AG04450 (cell line): Measurements from ENCODE around the gene PEX11G. TPM values are rescaled to one million over a fixed set of nuclear protein-coding genes. Genes with fewer than 3 reads are reported as not detected.
A peak's percentile ranks its signal among the peaks of the same experiment; 100 is the strongest.

ENCODE experiments used
- CTCF ChIA-PET: fragments of 300-600, 350-600 bp; formaldehyde crosslinking; extraction: SDS; loops from one replicate; lab custom pipeline; 2022; ENCODE audit warnings: antibody characterized with exemption, inconsistent platforms; lab: Charles Lee
- POLR2A ChIA-PET: fragments of 350-600 bp; formaldehyde crosslinking; extraction: SDS; loops from one replicate; lab custom pipeline; 2021; ENCODE audit warnings: antibody characterized with exemption, inconsistent platforms; lab: Yijun Ruan, JAX
- DNase-seq: peaks from one replicate; pipeline ENCODE4 v3.0.0-alpha.2; 2011; ENCODE audit warnings: low read depth, low spot score
- H3K27ac ChIP-seq: one replicate; pipeline ENCODE4 v1.5.1; 2012; ENCODE audit warnings: low read depth, low read length, control low read depth
- H3K27me3 ChIP-seq: one replicate; pipeline ENCODE4 v1.6.0; 2012; ENCODE audit warnings: low read length; ENCODE audit not compliant: control insufficient read depth, insufficient read depth
- H3K4me3 ChIP-seq: 2 replicates; pipeline ENCODE4 v1.5.1; 2011; ENCODE audit warnings: mild to moderate bottlenecking, low read depth, low read length, control low read depth
- H3K9me3 ChIP-seq: 2 replicates; pipeline ENCODE4 v1.5.1; 2012; ENCODE audit warnings: low read length; ENCODE audit not compliant: control insufficient read depth, insufficient read depth
- polyA minus RNA-seq: library from RNA; depleted of rRNA, polyadenylated mRNA; stranded (reverse); fragments of >200 nt; gene quantifications from 2 replicates; pipeline ENCODE4 v1.2.3, GENCODE V29; 2011; rRNA and poly(A)+ RNA removed
- polyA plus RNA-seq: library from polyadenylated mRNA; depleted of rRNA; stranded (reverse); fragments of >200 nt; gene quantifications from 2 replicates; pipeline ENCODE4 v1.2.3, GENCODE V29; 2011; rRNA removed
- TF ChIP-seq, protein P1 (sequence below): IDR thresholded peaks from 2 replicates; pipeline ENCODE4 v1.5.1; 2011; ENCODE audit warnings: low read depth, low read length, control low read depth, inconsistent platforms

The PEX11G gene
- 0.60 and 1.2 TPM in 2 replicates for polyA plus RNA-seq
- 0.28 and 0.43 TPM in 2 replicates for polyA minus RNA-seq

- H3K4me3 ChIP-seq = peak within 1 kb of the TSS; percentile 73
- H3K27ac ChIP-seq = peak within 1 kb of the TSS; percentile 58
- peaks cover 2% of the 10 kb centered on the region for H3K27me3 ChIP-seq
- POLR2A ChIA-PET = no interaction called here
- CTCF ChIA-PET = no interaction called here
- no peaks in the 10 kb centered on the region for H3K9me3 ChIP-seq
- DNase-seq = peak; percentile 38
- TF ChIP-seq, protein P1, sequence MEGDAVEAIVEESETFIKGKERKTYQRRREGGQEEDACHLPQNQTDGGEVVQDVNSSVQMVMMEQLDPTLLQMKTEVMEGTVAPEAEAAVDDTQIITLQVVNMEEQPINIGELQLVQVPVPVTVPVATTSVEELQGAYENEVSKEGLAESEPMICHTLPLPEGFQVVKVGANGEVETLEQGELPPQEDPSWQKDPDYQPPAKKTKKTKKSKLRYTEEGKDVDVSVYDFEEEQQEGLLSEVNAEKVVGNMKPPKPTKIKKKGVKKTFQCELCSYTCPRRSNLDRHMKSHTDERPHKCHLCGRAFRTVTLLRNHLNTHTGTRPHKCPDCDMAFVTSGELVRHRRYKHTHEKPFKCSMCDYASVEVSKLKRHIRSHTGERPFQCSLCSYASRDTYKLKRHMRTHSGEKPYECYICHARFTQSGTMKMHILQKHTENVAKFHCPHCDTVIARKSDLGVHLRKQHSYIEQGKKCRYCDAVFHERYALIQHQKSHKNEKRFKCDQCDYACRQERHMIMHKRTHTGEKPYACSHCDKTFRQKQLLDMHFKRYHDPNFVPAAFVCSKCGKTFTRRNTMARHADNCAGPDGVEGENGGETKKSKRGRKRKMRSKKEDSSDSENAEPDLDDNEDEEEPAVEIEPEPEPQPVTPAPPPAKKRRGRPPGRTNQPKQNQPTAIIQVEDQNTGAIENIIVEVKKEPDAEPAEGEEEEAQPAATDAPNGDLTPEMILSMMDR = no peak
These were observed at the start of gene PEX11G for GRCh38 chr19:7488736-7489353. PEX11G (minus strand) TSS chr19:7489035; CDS start chr19:7489010, 25 bp downstream.

GRCh38 chr19:7535998-7536695 is 47.3 kb upstream of the PEX11G start:
- Histone ChIP-seq H3K4me3 (peak overlapping the region; percentile 99), H3K27me3 (no peaks in the 10 kb centered on the region), H3K9me3 (peaks cover 12% of the 10 kb centered on the region; the same call in 1 of the 2 replicates), H3K27ac (no peak overlapping the region)
- ChIA-PET CTCF (interaction anchor here (0.7 kb wide), 1 partner anchor 182 kb away, joined by 3 read pairs; no protein-coding TSS in a partner anchor), POLR2A (interaction anchor here (0.6 to 2.4 kb wide), 2 partner anchors 14 to 1552 kb away, joined by 3 to 9 read pairs; partner anchors contain the start of gene MCOLN1)
- DNase-seq = no peak
- TF ChIP-seq, protein P1 = no peak

- CTCF ChIA-PET = interaction anchor here (0.6 to 1.2 kb wide), 3 partner anchors 181 to 194 kb away, joined by 3 to 9 read pairs (median 4); no protein-coding TSS in a partner anchor
- Histone ChIP-seq H3K4me3 (peak within 1 kb of the TSS; percentile 99), H3K9me3 (peaks cover 5% of the 10 kb centered on the region; the same call in 1 of the 2 replicates), H3K27me3 (no peaks in the 10 kb centered on the region), H3K27ac (peak within 1 kb of the TSS; percentile 83)
- DNase-seq = peak; percentile 85
- TF ChIP-seq, protein P1 = no peak
- POLR2A ChIA-PET = interaction anchor here (0.5 to 2.4 kb wide), 5 partner anchors 14 to 1551 kb away, joined by 3 to 9 read pairs (median 3); partner anchors contain the start of genes MCOLN1, PET100 and XAB2
These were observed 46.5 kb upstream of the PEX11G start, which contains the start of gene PNPLA6 for GRCh38 chr19:7535047-7535997. PNPLA6 (plus strand) TSS chr19:7535717; CDS start chr19:7535789, 72 bp downstream.

DNA sequence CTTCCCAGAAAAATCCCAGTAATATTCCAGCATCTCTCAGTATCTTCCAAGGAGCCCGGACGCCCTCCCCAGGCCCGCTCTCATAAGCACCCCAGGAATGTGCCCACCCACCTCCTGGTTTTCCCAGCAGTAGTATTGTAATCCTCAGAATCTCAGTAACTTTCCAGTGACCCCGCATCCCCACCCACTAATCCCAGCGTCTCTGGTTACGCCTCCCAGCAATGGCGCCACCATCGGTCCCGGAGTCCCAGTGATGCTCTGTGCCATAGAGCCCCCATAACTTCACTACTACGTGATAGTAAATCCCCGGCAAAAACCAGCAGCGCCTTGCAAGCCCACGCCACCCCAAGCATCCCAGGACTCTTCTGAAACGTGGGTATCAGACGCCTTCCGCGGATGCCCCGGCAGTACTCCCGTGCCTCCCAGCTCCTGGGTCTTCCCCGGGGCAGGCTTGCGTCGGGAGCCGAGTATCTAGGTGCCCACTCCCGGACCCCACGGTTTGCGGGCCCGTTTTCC is 45.8 kb upstream of the PEX11G start:
- no peaks in the 10 kb centered on the region for H3K27me3 ChIP-seq
- ChIA-PET POLR2A (interaction anchor here (0.5 to 2.4 kb wide), 5 partner anchors 13 to 115 kb away, joined by 3 to 9 read pairs (median 5); partner anchors contain the start of genes MCOLN1, PET100 and XAB2), CTCF (interaction anchor here (0.6 to 1.2 kb wide), 2 partner anchors 181 to 193 kb away, joined by 4 to 9 read pairs; no protein-coding TSS in a partner anchor)
- H3K27ac ChIP-seq = peak overlapping the region; percentile 83
- DNase-seq = peak; percentile 57
- H3K9me3 ChIP-seq = no peaks in the 10 kb centered on the region; the same call in 1 of the 2 replicates
- TF ChIP-seq, protein P1 = peak; percentile 30; the same call in 1 of the 2 replicates
- peak overlapping the region; percentile 99 for H3K4me3 ChIP-seq
